T-helper 2 cell (primary cell): Measurements from ENCODE around the gene NRXN2.

Source experiments
- DNase-seq, 5 experiments: peaks; one replicate each; pipeline versions ENCODE4 v3.0.0 to v3.0.0-alpha.2; 2012 to 2022

Gene NRXN2

DNA sequence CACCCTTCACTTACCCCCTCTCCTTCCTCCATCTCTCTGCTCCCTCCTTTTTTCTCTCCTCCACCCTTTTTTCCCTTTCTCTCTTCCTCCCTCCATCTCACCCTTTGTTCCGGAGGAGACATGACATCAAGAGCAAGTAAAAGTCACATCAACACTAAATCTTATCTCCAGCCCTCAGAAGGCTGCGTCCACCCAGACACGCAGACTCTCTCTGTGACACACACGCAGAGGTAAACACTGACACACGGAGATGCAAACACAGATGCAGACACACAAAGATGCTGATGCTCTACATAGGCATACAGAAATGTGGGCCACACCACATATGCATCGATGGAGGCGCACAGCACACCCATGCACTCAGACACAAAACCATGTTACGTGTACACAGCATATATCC is 27.0 kb downstream of the NRXN2 start:
- no peak for DNase-seq

DNA sequence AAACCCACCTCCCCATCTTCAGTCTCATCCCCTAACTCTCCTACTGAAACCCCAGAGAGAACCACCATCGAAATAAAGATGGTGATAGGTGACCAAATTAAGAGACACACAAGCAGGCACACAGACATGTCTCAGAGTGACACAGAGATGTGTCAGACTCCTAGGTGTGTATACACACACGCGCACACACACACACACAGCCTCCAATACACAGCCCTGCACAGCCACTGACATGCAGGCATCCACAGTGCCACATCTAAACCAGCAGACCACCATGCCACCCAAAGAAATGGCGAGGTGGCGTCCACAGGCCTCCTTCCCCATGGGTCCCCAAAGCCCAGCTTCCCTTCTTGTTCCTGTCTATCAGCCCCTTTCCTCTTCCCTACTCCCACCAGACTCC is 27.4 kb downstream of the NRXN2 start:
- no peak for DNase-seq

DNA sequence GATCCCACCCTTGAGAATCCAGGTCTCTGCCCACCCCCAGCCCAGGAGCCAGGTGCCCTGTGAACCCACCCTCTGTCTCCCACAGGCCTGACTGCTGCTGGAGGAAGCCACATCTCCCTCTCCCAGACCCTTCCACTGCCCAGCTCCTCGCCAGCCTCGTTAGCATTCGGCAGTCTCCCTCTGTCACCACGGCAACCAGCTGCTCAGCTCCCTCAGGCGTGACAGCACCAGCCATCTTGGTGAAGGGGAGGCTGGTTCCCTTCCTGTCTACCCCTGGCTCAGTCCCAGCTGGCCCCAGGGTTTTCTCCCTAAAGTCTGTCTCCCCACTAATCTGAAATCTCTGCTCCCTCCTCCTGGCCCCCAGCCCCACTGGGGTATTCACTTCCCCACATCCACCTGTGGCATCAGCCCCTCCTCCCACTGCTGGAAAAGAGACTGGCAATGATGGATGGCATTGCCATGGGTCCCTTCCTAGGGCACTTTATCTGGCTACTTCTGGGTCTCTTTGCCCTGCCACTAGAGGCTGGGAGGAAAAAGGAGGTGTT is 28.1 kb downstream of the NRXN2 start:
- DNase-seq: no peak

DNA sequence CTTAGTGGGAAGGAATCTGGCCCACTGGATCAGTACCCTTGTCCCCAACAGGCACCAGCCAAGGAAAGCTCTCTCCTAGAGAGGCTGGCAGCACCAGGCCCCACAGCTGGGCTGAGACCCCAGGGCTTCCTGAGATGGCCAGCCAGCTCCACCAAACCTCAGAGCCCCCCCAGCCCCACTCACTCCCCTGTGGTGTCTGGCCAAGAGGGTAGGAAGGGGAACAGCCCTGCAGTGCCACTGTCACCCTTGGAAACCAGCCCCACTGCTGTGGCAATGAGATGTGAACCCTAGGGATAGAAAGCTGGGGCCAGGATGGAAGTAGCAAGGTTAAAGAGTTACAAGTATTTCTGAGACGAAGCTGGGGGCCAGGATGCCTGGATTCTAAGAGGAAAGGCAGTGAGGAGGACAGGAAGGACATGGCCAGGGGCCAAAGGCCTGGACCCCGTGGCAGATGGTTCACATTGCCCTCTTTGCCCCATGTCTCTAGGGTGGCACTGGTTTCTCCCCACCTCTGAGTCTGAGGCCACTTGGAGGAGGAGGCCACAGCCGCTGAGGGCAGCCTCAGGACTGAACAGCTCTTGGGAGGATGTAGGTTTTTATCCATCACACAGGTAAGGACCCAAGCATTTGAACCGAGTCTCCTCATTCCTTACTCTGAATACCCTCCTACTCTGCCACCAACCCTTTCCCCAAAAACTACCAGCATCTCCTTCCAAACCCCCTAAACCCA is 28.8 kb downstream of the NRXN2 start:
- DNase-seq: no peak

DNA sequence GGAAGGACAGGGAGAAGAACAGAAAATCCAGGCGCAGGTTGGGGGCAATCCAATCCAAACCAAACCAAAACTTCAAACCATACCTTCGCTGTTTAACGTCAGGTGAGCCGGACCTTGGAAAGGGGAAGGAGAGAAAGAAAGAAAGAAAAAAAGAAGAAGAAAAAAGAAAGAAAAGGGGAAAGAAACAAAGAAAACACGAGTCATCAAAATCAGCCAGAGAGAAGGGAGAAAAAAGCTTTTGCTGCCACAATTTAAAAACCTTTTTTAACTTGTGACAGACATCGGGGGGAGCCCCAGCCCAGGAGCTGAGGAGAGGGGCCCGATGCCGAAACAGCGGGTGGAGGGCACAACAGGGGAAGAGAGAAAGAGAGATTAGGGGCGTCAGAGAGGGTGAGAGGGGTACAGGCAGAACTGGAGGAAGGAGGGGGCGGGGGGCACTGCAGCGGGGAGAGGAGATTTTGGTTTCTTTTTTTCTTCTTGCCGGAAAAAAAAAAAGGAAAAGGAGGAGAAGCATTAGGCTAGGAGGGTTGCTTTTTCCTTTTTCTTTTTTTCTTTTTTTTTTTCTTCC is 30.1 kb downstream of the NRXN2 start:
- no peak for DNase-seq

DNA sequence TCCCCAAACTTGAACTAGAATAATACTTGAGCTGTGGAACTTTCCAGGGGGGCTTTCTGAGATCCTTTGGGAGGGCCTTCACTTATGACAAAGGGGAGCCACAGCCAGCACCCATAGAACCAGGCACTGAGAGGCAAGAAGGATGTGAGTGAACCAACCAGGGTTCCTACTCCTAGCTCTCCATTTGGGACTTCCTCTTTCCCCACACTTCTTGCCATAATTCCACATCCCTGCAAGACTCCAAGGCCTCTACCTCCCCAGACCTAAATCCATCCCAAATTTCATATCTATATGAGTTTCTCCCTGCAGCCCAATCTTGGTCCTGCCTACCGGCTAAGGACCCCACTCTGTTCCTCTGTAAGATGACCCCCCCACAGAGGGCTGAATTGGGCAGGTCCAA is 31.5 kb downstream of the NRXN2 start:
- DNase-seq: no peak

DNA sequence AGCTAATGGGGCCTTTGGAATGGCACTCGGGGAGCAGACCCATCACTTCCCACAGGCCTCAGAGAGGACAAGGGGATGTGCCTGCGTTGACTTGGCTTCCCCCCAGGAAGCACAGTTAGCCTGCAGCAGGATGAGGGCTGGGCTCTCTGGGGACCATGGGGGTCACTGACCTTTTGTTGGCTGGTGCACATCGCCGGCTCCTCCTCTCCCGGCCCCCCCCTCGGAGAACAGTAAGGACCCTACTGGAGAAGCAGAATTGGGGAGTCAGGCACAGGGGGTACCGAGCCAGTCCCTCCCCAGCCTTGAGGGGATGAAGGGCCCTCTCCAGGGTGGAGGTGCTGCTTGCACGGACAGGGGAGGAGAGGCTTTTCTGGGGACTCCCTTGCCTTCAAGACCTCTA is 32.8 kb downstream of the NRXN2 start:
- no peak for DNase-seq

DNA sequence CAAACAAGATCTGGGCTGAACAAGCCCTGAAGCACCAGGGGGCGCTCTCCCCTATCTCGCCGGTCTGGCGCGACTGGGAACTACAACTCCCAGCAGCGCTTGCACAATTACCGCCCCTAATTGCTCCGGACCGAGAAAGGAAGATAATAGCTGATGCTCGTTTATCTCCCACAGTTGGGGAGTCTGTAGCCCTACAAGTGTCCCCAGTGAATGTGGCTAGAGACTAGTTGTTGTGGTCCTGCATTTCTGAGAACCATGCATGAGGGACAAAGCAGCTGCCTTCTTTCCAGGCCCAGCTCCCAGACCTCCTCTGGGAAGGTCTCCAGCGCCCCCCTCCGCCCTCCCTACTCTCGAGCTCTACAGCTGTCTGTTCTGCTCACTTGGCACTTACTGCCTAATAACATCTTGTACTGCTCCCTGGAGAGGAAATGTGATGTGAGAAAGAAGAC is 34.4 kb downstream of the NRXN2 start:
- peak; percentile 76 to 88 (median 84) for DNase-seq

DNA sequence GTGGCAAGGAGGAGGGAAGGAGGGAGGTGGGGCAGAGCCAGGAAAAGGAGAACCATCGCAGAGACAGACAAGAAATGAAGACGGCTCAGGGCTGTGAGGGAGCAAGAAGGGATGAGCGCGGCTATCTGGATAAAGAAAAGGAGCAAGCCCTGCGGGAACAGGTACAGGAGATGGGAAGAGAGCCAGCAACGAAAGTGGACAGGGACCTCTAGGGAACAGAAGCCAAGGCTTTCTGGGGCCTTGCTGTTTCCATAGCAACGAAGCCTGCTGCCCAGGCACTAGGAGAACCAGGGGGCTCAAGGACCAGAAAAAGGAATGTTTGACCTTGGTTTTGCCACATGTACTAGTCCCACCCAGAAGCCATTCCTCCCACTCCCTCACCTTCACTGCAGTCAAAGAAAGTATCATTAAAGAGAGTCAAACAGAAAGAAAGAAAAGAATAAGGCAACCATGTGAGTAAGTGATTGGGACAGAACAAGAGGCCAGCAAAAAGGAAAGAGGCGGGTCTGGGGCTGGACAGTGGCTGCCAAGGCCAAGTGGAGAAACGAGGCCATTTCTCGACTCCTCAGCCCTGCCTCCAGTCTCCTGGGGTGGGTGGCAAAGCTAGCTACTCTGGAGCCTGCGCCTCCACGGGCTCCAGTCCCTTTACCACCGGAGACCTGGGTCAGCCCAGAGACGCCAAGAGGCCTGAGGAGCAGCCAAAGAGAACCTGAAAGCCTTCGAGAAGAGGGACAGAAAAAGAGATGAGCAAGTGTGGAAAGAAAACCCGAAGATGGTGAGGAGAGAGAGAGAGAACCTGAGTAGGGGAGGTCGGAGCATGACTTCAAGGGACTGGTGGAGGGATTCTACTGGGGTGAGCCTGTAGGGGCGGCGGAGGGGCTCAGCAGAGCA is 35.1 kb downstream of the NRXN2 start:
- DNase-seq: no peak

DNA sequence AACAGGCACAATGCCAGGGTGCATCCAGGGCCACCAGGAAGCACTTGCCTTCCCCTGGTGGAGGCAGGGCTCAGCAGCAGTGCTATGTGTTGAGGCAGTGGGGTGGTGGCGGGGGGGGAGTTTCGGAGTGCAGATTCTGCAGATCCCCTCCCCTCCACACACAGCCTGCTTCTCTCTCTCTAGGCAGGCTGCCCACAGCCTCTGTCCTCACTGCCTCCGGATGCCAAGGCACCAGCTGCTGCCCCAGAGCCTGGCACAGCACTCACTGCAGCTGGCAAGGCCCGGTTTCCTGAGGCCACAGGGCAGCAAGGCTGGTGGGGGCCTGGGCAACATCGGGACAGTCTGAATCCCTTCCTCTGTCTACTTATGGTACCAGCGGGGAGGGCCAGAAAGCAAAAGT is 35.8 kb downstream of the NRXN2 start:
- no peak for DNase-seq

DNA sequence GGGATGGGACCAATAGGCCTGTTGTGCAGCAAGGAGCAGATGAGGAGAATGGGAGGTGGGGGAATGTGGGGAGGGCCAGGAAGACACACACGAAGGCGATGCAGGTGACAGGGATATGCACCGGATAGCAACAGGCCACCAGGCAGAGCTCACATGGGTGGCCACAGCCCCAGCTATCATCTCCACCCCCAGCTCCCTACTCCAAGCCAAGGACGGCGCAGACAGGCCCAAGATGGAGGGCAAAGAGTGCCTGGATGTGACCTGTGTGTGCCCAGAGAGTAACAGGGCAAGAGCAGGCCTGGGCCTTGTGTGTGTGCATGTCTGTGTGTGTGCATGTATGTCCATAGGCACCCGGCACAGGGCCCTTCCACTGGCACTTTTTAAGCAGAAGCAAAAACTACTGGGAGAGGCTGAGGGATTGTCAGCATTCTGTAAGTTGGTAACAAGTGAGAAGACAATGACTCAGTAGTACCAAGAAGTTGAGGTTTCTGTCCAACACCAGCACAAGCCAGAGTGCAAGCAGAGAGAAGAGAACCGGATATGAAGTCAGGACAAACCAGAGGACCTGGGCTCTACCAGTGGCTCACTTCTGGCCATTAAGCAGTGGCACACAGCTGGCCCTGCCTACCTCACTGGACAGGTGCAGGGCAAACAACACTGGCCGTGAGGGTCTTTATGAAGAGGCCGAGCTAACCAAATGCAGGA is 36.4 kb downstream of the NRXN2 start:
- DNase-seq: no peak

DNA sequence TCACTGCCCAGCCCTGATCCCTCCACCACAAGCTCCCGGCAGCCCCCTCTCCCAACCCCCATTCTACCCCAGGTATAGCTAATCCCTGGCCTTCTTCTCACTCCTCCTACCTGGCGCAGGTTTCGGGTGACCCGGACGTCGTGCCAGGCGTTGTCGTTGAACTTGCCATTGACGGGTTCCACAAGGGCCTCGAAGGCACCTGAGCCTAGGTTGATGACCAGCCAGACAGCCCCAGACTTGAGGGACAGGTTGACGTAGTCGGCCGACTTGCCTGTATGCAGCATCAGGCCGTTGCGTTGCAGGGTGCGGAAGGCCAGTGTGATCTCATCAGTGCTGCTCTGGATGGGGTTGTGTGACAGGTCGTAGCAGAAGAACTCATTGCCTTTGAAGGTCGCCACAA is 37.5 kb downstream of the NRXN2 start:
- no peak for DNase-seq

DNA sequence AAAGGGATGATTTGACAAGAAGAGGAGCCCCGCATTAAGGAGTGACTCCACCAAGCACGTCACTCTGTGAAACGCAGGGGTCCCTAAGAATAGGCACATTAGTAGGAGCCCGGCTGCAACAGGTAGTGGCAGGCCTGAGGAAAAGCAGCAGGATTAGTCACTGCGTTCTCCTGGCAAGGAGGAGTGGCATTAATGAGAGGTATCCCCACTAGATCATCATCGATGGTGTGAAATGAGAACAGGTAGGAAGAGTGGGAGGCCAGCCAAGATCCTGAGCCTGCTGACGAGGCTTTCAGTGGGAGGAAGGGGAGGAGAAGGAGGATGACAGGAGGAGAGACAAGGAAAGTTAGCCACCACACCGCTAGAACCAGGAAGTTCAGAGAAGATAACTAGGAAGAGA is 38.6 kb downstream of the NRXN2 start:
- no peak for DNase-seq

DNA sequence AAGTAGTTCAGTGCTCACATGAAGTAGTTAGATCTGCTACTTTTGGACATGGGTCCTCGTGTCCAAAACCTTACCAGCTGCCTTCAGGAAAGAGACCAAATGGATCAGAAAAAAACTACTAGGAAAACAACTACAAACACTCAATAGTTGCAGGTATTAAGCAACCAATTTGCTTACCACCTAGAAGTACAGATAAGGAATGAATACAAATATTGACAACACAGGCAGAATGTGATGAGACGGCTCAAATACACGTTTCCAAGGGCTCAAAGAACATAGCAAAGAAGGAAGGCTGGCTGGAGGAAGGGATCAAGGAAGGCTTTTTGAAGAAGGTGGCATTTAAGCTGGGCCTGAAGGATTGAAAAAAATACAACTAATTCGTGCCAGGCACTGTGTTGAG is 41.8 kb downstream of the NRXN2 start:
- no peak for DNase-seq

DNA sequence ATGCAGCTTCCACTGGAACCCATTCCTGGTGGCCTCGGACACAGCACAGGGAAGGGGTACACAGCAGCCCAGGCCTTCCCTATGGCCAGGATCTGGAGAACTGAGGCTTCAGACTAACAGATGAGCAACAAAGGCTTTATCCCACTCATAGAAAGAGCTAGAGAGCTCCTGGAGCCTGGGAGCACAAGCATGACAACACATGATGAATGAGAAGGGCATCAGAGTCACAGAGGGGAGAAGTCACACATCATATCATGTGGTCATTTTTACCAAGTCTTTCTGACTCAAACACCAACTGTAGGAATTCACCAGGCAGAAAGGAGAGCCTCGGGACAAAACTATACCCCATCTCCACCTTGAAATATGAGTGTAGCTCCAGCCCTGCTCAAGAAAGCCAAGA is 43.2 kb downstream of the NRXN2 start:
- no peak for DNase-seq

DNA sequence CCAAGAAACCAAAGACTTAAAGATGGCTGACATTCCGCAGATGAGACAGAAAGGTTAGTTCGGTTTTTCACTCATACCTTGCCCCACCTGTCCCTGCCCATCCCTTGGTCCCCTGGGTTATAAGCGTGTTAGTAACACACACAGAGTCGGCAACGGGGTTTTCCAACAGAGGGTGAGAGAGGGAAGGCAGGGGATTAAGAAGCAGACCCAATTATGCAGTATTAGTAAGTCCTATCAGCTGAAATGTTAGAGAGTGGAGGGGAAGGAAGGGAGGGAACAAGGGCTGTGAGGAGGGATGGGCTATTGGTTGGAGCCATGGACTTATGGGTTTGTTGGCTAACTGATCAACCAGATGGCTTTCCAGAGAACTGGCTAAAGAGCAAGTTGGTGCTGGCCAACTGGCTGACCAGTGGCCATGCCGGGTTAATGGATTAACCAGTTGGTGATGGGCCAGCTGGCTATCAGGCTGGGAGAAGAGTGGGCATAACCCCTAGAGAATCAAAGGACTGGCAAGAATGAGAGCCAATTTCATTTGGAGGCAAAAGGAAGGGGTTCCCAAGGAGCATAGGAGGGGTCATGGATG is 45.5 kb downstream of the NRXN2 start:
- no peak for DNase-seq

DNA sequence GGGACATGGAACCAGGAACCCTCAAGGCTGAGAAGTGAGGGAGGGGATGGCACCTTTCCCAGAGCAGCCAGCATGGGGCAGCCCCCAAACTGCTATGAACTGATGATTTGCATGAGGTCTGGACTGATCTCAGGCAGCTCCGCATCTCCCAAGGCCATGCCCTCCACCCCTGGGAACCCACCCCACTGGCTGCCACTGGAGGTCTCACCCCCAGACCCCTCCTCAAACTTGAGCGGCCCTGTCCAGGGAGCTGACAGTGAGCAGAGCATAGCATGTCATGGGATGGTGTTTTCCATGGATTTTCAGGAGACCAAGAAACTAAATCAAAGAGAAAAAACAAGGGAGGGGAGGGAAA is 46.8 kb downstream of the NRXN2 start:
- DNase-seq: no peak

DNA sequence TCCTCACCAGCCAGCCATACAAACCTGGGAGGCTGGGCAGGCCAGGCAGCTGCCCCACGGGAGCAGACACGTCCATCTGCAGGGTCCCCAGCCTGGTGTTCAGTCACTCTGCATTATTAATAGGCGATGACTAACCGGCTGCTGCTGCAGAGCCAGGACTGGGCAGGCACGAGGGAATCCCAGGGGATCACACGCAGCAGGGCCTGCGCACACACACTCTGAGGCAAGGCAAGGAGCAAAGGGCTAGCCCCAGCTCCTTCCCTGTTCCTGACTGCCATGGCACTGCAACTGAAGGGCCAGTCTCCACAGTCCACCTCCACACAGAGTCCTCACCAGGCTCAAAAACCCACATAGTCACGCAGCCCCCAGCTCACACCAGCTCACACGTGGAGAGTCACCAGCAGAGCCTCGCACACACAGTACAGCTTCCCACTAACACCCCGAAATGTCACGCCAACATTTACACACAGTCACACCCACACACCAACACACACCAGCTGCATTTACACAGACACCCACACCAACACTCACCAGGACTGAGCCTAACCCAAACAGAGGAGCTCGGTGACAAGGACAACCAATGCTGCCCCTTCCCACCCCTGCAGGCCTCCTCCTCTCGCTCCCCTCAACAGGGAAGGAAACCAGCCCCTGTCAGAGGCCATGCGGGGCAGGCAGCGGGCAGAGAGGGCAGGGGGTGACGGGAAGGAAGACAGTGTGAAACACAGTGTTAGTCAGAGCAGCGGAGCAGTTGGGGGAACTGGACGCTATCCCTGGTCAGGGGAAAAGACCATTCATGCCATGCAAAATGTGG is 47.3 kb downstream of the NRXN2 start:
- no peak for DNase-seq

DNA sequence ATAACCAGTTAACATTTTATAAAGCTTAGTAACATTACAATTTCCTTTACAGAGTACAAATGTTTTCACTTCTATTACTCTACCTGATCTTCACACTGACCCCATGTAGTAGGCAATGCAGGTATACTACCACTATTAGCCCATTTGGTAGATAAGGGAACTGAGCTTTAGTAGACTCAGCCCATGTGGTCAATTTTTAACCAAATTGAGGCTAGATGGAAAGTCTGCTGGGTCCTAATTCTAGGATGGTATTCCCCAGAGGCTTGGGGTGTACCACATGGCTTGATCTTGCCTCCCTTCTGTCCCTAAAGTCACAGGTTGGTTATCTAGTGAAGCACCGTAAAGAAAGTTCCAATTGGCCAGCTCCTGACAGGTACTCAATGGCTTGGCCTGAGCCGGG is 48.2 kb downstream of the NRXN2 start:
- DNase-seq: no peak

DNA sequence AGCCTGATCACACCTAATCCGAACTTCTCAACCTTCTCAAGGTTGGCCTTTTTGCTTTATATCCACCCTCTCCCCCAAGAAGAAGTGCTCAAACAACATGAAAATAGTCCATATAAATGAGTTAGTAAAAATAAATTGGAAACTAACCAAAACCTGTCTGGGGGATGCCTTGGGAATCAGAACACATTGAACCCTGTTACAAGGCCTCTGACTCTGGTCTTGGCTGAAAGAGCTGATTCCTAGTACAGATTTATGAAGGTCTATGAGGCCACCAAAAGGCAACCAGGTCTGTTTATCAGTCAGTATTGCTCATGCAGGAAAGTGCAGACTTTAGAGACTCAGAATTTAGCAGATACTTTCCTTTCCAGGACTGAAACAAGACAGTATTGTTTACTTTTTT is 49.7 kb downstream of the NRXN2 start:
- DNase-seq: no peak

DNA sequence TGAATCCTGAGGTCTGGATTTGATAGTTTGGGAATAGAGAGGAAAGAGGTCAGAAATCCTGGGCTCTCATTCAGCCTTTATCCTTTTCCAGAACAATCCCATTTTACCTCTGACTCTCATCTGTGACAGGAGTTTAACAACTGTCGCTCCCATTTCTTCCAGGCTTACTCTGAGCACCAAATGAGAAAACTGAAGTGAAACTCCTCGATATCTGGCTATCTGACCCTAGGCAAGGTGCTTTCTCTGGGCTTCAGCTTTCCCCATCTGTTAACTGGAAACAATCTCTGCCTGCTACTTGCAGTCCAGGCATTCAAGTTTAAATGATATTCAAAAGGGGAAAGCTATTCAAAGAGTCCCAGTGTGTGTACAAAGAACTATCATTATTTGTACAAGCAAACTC is 50.1 kb downstream of the NRXN2 start:
- DNase-seq: no peak

DNA sequence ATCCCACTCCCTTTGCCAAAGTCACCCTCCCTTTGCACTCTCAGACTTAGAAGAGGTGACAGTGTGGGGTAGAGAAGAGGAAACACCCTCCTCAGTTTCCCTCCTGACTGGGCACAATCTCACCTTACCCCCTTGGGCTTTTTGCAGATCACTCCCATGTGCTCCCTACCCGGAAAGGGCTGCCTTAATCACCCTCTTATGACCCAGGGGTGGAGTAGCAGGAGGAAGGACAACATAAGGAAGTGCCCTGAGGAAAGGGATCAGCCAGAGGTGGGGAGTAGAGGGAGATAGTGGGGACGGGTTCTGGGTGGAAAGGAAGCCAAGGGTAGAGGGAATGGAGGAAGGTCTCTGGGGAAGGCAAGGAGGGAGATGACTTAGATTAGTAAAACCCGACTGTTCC is 52.0 kb downstream of the NRXN2 start:
- DNase-seq: no peak
